Transverse colon (tissue), 3 donors: Measurements from ENCODE around the gene DLX3.

ENCODE experiments used
- POLR2A ChIP-seq: fragments of 450-650 bp; IDR thresholded peaks from one replicate; pipeline ENCODE4 v1.6.1; 2016; ENCODE audit warnings: antibody characterized with exemption, mild to moderate bottlenecking, moderate library complexity
- TF ChIP-seq, protein P1 (sequence below), 5 experiments: fragments of 200-600 bp in 3 of 5; fragments of 450-650 bp in 2 of 5; sonication (generic) in 3 of 5; IDR thresholded peaks; 1 replicate in 2 of 5; 2 replicates in 3 of 5; pipeline ENCODE4 v1.5.1; 2016 to 2017; ENCODE audit warnings: antibody characterized with exemption in 5 of 5, inconsistent platforms in 3 of 5, mild to moderate bottlenecking in 2 of 5, moderate library complexity in 1 of 5

DNA sequence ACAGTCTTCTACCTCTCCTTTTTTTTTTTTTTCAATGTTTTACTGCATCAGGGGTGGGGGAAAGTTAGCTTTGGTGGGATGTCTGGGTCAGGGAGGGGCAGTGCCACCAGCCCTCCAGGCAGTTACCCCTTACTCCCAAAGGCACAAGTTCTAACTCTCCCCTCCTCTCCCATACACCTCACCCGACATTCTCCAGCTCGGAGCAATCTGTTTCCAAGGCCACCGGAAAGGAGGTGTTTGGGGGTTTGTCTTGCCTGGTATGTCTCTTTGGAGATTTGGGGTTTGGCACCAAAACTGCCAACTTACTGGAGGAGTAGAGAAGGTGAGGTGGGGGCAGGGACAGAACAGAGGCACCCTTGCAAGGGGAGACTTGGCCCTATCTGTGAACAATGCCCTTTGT is 4.7 kb downstream of the DLX3 start:
- TF ChIP-seq, protein P1, sequence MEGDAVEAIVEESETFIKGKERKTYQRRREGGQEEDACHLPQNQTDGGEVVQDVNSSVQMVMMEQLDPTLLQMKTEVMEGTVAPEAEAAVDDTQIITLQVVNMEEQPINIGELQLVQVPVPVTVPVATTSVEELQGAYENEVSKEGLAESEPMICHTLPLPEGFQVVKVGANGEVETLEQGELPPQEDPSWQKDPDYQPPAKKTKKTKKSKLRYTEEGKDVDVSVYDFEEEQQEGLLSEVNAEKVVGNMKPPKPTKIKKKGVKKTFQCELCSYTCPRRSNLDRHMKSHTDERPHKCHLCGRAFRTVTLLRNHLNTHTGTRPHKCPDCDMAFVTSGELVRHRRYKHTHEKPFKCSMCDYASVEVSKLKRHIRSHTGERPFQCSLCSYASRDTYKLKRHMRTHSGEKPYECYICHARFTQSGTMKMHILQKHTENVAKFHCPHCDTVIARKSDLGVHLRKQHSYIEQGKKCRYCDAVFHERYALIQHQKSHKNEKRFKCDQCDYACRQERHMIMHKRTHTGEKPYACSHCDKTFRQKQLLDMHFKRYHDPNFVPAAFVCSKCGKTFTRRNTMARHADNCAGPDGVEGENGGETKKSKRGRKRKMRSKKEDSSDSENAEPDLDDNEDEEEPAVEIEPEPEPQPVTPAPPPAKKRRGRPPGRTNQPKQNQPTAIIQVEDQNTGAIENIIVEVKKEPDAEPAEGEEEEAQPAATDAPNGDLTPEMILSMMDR (IDR thresholded peaks at IDR 0.05), result no peak
- no peak for TF ChIP-seq POLR2A
